Activated CD4-positive, alpha-beta T cell treated with anti-CD3 and anti-CD28 coated beads, Interleukin-2, Interleukin-4, amounts not matched to agents 100 ng/mL and 50 ng/mL, durations not matched to agents 16 hours and 8 hours (primary cell): ENCODE data around the gene NTRK2.

Experiments
- DNase-seq: peaks from one replicate; pipeline ENCODE4 v3.0.0-alpha.2; 2020; ENCODE audit warnings: low spot score

Gene NTRK2

DNA sequence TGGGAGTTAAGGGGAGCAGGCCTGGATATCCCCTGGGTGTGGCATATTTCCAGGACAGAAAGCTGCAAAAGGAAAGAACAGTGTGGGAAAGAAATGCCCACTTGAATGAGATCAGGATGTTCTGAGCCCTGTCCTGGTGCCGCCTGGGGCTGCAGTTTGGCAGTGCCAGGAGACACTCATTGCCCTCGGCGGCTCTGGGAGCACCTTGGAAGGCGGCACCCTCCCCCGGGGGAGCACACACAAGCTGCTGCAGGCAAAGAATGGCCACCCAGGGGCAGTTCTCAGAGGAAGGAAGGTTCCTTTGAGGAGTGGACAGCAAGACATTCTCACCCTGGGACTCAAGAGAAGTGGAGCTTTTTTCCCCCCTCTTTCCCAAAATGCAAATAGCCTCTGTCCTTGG lies 305.3 kb downstream of the NTRK2 start:
- DNase-seq: no peak

DNA sequence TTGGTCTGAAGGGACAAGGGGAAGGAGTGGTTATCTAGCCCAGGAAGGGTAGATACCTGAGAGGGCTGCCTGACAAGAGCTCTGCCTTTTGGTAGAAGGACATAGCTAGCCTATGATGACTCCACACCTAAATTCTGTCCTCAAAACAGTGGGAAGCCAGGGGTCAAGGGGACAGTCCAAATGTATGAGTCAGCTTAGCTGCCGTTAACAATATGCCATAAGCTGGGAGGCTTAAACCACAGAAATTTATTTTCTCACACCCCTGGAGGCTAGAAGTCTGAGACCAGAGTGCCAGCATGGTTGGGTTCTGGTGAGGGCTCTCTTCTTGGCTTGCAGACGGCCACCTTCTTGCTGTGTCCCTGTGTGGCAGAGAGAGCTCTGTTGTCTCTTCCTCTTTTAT lies 306.4 kb downstream of the NTRK2 start:
- DNase-seq: no peak

DNA sequence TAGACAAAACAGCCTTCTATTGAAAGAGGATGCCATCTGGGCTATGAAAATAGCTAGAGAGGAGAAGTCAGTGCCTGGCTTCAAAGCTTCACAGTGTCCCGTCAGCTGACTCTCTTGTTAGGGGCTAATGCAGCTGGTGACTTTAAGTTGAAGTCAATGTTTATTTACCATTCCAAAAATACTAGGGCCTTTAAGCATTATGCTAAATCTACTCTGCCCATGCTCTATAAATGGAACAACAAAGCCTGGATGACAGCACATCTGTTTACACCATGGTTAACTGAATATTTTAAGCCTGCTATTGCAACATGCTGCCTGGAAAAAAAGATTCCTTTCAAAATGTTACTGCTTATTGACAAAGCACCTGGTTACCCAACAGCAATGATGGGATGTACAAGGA lies 309.1 kb downstream of the NTRK2 start:
- DNase-seq: no peak

DNA sequence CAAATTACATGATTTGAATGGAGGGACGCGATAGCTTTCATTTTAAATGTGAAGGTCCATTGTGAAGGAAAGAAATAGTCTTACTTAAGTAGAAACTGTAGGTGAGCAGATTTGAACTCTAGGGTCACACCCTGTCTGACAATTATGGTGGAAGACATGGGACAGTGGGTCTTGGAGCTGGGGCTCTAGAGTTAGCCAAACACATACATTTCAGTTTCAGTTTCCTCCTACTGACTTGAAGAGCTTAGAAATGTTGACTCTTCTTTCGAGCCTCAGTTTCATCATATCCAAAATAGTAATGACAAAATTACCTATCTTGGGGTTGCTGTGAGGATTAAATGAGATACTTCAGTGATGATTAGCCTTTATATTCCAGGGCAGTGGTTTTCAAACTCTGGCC lies 314.2 kb downstream of the NTRK2 start:
- no peak for DNase-seq

DNA sequence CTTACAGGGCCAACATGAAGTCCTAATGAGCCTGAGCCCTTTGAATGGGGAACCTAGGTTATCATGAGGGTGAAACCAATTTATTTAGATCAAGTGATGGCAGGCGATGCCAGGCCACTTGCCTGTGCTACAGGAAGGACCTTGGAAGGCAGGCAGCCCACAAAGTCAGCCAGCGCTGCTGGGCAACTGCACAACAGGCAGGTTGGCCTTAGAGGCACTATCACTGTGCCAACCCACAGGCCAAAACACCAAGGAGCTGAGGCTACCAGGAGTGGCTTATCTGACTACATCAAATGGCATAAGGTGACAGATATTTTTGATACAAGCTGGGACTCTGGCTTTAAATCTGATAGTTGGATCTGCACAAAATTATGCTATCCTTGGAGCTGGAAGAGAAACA lies 319.1 kb downstream of the NTRK2 start:
- DNase-seq: no peak

DNA sequence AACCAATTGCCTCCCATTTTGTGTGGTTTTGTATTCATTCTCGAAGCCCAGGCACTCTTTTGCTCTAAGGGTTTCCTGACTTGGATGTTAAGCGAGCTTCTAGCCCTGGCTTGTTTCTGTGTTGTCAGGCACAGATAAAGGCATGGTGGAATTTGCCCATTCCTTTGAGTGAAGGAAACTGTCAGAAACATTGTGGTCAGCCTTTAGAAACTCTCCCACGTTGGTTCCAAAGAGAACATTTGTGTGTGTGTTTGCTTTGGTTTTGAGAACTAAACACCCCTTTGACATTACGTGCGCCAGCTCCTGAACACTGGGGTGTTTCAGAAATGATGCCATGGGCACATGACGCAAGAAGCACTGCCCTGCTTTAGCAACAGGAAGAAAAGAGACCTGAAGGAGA lies 320.9 kb downstream of the NTRK2 start:
- DNase-seq: no peak

DNA sequence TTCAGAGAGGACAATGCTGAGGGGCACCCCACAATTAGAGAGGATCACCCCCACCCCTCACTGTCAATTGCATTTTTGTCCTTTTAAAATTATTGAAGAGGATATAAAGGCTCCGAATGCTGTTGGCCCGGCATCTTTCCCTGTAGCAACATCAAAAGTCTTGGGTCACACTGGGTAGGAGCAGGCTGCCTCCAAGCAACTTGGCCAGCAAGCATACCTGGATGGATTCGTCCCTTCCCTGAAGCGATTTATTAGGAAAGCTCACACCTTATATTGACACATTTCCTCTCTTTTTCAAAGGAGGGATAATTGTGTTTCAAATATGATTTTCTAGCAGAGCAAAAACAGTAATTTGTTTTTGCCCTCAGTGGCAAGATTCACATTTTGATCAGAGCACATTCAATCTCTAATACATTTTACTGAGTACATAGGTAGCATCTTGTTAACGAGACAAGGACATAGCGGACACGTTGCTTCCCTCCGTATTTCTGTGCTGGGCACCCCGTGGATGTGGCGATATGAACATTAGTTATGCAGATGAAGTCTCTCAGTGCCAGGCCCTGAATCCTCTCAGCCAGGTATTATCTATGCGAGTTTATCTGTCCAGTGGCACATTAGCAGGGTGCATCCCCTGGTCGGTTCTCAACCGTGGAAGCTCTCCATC lies 321.5 kb downstream of the NTRK2 start:
- DNase-seq: no peak

DNA sequence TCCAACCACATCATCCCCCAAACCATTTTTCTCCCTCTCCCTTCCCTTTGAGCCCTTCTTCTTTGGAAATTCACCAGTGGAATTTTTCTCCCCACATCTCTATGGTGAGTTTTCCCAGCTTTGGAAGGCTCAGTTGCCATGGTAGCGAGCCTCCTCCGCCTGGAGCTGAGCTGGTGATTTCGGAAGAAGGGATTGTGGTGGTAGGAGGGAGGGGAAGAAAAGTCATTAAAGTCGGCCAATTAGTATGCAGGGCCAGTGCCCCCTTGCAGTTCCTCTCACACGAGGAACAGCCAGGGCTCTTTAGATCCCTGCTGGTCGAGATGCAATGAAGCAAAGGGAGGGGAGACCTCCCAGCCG lies 322.0 kb downstream of the NTRK2 start:
- DNase-seq: no peak

DNA sequence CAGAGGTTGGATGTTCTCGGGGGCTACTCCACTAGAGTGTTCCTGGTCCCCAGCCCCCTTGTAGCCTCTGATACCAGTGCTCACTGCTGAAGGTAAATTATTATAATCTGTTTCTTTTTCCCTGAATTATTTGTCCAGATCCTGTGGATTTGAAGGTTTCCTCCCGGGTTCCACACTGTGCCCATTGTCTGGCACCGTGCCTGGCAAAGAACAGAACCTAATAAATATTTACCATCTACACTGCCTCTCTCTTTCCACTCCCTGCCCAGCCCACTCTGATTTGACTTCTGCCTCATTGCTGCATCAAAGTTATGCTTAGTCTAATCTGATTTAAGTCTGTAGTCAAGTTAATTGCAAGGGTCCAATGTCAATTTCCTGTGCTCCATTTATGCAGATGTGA lies 322.9 kb downstream of the NTRK2 start:
- no peak for DNase-seq

DNA sequence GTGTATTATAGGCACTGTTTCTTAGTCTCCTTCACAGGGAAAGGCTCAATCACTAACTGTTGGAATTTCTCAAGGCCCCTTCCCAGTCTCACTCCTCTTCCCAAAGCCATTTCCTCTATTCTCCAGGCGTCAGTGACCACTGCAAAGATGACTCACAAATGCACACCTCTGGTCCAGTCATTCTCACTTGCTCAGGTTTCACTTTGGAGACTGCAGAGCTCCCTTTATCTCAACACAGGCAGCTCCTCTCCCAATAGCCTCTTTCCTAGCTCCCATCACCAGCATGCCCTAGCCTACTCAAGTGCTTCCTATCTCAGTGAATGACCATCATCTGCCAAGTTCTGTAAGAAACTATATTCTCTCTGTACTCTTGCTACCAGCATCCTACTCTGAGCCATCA lies 323.6 kb downstream of the NTRK2 start:
- DNase-seq: no peak

DNA sequence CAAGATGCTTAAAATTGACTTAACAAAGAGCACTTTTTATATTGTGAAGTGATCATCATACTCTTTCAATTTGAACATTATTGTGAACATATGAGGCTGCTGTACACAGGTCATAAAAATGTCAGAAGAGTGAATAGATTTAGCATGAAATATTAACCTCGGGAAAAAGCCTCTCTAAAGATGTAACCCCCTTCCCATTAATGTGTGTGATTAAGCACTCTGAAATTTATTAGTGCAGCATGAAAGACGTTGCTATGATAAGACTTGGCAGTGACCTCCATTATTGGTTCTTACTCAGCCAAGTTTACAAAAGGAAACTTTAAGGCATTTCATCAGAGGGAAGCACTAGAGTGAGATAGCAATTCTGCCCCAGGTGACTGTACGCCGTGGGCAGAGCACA lies 326.5 kb downstream of the NTRK2 start:
- DNase-seq: no peak

DNA sequence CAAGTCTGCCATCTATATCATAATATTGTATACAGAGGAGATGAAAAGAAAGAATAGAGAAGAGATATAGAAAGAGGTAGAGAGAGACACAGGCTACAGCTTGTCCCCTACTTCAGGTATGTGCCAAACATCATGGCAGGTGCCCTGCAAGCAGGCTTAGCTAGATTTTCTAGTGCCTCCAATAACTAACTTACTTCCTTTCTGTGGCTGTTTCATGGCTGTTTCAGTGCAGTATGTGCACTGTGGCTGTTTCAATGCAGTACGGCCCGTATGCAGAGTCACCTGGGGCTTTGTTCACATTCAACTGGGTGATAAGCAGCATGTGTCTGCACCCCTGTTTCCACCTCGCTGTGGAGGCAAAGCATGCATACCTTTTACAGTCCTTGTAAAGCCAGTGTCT lies 327.2 kb downstream of the NTRK2 start:
- no peak for DNase-seq

DNA sequence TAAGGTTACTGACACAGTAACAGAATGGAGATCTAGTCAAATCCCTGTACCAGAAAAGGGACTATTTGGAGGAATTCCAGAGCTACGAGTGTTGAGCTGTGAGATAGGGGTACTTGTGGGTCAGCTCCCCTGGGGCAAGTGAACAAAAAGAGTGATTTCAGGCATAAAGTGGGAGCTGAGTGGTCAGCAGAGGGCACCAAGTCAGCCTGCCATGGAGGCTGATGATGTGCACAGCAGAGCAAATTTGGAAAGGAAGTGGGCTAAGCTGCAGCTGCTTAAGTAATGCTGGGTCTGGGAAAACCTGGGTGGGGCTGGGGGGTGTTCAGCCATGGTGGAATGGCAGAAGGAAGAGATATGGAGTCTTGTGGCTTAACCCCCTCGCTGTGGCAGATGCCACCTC lies 327.9 kb downstream of the NTRK2 start:
- no peak for DNase-seq

DNA sequence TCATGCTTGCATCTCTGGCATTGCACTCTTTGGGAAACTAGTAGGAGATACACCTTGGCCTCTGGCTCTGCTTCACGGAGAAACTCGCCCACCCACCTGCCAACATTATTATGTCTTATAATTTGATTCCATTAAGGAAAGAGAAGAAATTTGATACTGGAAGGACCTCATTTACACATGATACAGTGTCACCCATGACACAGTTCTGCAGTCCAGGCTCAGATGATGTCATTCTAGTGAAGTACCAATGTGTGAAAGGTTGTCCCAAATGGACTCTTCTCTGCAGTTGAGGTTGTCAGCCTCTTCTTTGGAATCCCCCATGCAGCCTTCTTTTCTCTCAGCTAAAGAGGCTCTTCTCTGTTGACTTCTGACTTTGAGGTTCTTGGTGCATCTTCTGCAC lies 329.1 kb downstream of the NTRK2 start:
- DNase-seq: no peak

DNA sequence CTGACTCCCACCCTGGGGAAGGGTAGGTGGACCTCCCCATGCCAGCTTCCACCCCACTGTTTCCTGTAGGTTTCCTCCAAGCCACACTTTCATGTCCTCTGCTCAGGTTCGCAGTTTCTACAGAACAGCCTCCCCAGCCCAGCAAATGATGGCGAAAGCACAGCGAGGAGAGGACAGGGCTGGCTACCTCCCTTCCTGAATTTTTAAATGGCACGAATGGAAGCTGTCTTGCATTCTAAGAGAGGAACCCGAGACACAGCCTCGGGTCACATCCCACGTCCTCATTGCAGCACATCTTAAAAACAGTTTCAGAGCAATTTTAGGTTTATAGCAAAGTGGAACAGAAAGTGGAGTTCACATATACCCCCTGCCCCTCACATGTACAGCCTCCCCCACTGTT lies 330.3 kb downstream of the NTRK2 start:
- DNase-seq: no peak

DNA sequence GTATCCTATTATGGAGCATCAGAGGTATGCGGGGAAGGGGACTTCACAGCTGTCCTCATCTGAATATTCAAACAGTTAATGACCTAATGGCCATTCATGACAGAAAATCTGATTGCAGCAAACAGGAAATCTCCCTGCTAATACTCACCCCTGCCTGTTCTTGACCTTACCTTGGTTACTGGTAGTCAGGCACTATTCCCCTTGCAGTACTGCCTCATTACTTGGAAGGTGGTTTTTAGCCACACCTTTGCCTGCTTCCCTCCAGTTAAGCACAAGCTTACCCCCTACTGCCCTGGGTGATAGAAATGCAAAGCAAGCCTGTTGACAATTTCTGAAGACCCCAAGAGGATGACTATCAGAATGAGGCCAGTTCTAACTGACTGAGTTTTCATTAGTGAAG lies 332.4 kb downstream of the NTRK2 start:
- DNase-seq: no peak

DNA sequence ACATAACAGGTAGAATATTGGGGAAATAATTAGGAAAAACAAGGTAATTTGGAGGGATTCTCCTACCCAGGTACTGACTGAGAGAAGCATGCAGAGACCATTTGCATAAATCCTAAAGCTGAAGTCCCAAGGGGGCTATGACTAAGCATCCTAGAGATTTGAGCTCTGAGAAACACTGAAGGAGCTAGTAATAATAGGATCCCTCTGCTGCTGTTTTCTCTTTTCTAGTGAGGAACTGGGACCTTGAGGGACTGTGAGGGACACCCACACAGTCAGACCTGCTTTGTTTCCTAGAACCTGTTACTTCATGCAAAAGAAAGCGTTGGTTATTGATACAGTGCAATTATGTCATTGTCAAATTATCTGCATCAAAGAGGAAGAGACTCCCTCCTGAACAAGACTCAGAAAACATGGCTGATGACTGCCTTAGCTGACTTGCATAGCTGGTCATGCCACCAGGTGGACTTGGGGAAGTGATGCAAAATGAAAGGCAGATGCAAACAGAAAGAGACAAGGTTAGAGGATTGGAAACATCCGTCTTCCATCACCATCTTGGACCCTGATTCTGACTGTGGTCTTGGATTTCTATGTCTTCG lies 335.4 kb downstream of the NTRK2 start:
- DNase-seq: no peak

DNA sequence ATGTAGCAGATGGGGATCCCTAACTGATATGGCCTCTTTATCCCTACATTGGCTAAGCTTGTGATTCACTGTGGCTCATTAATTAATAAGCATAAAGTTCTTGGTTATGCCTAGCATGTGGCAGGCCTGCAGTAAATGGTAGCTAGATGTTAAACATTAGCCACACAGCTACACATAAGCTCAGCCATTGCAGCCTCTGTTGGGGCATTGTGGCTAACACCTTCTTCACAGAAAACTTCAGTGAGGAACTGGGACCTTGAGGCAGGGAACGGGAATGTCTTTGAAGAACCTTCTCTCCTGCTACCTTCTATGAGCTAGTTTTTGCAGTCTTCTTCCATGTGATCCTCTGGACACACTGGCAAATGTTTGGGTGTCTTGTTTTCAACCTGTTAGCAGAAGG lies 338.2 kb downstream of the NTRK2 start:
- DNase-seq: no peak

DNA sequence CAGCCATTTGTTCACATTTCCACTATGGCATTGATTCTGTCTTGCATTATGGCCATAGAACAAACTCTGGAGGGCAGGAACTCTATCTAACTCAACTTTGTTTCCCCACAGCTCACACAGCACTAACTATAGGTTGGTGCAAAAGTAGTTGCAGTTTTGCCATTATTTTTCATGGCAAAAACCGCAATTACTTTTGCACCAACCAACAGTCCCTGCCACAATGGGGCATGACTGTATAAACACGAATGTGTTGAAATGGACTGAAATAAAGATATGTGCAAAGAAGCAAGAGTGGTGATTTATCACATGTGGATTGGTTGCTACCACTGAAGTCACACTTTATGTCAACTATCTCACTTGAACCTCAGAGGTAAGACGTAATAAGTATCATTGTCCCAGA lies 338.7 kb downstream of the NTRK2 start:
- DNase-seq: no peak

DNA sequence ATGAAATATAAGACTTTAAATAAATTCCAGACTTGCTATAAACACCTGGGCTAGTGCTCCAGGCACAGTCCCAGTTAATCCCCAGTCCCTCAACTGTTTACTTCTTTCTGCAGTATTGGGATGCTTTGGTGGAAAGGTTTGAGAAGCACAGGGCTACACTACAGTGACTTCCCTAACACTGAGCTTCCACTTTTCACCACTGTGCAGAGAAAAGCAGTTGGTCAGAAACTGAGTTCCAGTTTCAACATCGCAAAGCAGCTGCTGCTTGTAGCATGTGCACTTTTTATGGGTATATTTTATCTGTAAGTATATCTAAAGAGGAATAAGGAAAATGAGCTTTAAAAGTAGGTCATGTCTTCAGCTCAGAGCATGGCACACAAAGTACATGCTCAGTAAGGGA lies 339.7 kb downstream of the NTRK2 start:
- DNase-seq: no peak

DNA sequence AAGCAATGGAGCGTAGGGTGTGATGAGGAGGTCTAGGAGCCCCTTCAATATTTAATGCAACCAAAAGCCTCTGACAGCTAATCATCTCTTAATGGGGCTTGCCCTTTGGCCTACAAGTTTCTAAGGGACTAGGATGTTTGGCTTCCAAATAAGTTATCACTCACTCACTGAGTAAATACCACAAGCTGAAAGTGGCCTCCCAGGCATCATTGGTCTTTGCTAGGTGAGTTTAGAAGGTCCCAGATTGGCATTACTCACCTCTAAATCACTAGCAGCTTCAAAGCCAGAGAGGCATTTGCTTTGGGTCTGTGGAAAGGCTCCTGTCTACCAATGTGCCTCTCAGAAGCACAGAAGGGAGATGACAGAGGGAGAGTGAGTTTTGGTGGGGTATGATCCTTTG lies 344.2 kb downstream of the NTRK2 start:
- DNase-seq: no peak

DNA sequence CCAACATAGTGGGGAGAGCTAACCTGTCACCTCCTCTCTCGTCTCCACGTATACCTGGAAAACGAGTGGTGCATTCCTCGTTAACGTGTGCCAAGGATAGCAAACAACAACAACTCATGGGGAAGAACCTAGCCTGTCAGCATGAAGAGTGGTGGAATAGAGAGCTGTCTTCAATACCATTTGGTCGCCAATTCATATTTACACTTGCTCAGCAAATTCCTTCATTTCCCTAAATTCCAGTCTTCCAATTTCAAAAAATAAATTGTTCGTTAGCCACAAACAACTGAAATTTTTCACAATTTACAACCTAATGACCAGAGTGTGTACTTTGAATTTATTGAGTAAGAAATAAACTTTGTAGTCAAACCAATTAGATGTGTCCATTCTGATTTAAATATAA lies 344.8 kb downstream of the NTRK2 start:
- DNase-seq: no peak

DNA sequence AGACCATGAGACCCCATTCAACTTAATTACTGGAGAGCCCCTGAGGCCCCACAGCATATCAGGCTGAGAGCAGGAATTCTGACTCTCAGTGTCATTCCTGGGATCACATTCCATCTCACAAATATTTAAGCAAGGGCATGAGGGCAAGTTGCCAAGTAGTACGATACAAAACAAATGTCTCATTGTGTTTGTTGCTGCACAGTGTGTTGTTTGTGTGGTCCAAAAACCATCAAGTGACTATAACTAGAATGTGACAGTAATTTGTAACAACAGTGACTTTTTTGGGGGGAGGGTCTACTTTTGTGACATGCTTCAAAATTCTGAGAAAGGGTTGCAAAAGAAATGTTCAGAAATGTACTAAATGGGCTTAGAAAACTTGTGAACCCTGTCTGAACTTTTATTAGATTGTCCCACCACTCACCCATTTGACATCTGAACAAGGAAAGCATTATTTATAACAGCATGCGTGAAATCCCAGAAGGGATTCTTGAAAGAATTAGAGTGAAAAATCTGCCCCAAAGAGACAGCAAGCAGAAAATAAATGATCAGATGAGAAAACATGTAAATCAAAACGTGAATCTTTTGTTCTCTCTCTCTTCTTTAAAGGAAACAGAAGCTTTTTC lies 347.0 kb downstream of the NTRK2 start:
- no peak for DNase-seq

DNA sequence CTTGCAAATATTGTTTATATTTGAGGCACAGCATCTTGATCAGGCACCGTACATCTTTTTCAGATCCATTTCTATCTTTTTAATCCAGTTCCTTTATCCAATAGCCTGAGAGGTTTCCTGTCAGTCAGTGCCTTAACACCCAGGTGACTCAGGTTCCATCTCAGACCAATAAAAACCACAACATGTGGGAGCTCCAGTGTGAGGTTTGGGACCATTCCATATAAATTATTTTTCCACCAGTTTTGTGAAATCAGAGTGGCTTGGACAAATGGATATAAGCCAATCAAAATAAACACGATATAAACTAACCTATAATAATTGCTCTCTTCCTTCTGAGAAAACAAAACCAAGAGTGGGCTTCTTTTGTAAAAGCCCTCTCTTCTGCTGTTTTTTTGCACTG lies 351.3 kb downstream of the NTRK2 start:
- no peak for DNase-seq
